Esophagus squamous epithelium (tissue), 5 donors: ENCODE results near the gene SLU7. TPM values are rescaled to one million over a fixed set of nuclear protein-coding genes. Genes with fewer than 3 reads are reported as not detected.

ENCODE experiments used
- DNase-seq: peaks from one replicate; lab custom pipeline; 2025; lab: John Stamatoyannopoulos, UW
- H3K27ac ChIP-seq, 4 donors: fragments of 200-600 bp; sonication (generic); one replicate each; pipeline ENCODE4 v1.5.1; 2016 to 2019; ENCODE audit warnings: mild to moderate bottlenecking in 1 of 4
- H3K27me3 ChIP-seq, 4 donors: fragments of 200-600 bp; sonication (generic); 1 replicate in 3 of 4; 2 replicates in 1 of 4; pipeline versions ENCODE4 v1.5.1 to v1.6.0; 2017 to 2021; ENCODE audit warnings: antibody characterized with exemption in 1 of 4
- H3K36me3 ChIP-seq, 3 donors: fragments of 200-600 bp; sonication (generic); one replicate each; pipeline ENCODE4 v1.5.1; 2016 to 2019
- H3K4me1 ChIP-seq, 3 donors: fragments of 200-600 bp; sonication (generic); one replicate each; pipeline ENCODE4 v1.5.1; 2017 to 2019
- H3K4me3 ChIP-seq, 4 donors: fragments of 200-600 bp; sonication (generic); 1 replicate in 3 of 4; 2 replicates in 1 of 4; pipeline ENCODE4 v1.5.1; 2016 to 2019; ENCODE audit warnings: mild to moderate bottlenecking in 2 of 4, moderate library complexity in 1 of 4
- H3K9me3 ChIP-seq, 3 donors: fragments of 200-600 bp; sonication (generic); one replicate each; pipeline ENCODE4 v1.5.1; 2016 to 2019
- POLR2A ChIP-seq, 4 donors: fragments of 450-650 bp; IDR thresholded peaks; one replicate each; pipeline ENCODE4 v1.6.1; 2017; ENCODE audit warnings: antibody characterized with exemption in 4 of 4, mild to moderate bottlenecking in 4 of 4, moderate library complexity in 3 of 4
- WGBS, 2 donors: methylation state at CpG; one replicate each; pipeline ENCODE4 v1.1.5; 2018; 5-methylcytosine and 5-hydroxymethylcytosine counted together
- intact Hi-C: fragments of 100-400 bp; cut with DNase I; formaldehyde crosslinking; loops from one replicate; pipeline ENCODE4 v1.15.0; 2022
- total RNA-seq, 4 donors: library from RNA; depleted of rRNA; stranded (reverse); fragments of >200 nt; gene quantifications; one replicate each; pipeline ENCODE4 v1.1.0, GENCODE V29; 2016
- TF ChIP-seq, protein P1 (sequence below), 6 experiments: fragments of 450-650 bp in 4 of 6; fragments of 200-600 bp in 2 of 6; sonication (generic) in 2 of 6; IDR thresholded peaks; one replicate each; pipeline ENCODE4 v1.5.1; 2016 to 2019; ENCODE audit warnings: antibody characterized with exemption in 6 of 6, mild to moderate bottlenecking in 4 of 6, moderate library complexity in 4 of 6
- donor health status: DM: yes; HTN: yes; CAD: no.

The SLU7 gene
- total RNA-seq, 4 donors from 2014 or later, result 31.9 to 70.2 (median 45.1) TPM

DNA sequence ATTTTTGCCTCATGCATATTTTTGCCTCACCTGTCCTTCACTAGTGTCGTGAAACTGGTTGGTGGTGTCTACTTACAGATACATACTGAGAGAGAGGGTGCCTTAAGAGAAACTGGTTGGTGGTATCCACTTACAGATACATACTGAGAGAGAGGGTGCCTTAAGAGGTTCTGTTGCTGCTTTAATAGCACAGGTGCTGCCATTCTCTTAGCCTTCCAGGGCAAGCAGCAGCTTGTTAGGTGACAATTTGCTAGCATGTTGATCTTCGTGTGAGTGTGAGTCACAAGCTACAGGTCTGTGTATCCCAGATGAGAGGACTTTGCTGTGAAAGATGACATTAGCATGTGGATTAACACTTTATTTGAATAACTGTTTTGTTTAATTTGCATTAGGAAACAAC is 4.2 kb upstream of the SLU7 start:
- Histone ChIP-seq H3K4me1 (peaks cover 5 to 57% (median 29%) of the 10 kb centered on the region in 3 donors), H3K27ac (peak overlapping the region; percentile 7 to 94 (median 85)), H3K27me3 (no peaks in the 10 kb centered on the region), H3K4me3 (peak overlapping the region in 3 of 4 donors; percentile 60 to 88 (median 79)), H3K36me3 (peaks cover 0 to 16% (median 0%) of the 10 kb centered on the region in 3 donors), H3K9me3 (no peaks in the 10 kb centered on the region)
- DNase-seq, result no peak
- TF ChIP-seq, protein P1, sequence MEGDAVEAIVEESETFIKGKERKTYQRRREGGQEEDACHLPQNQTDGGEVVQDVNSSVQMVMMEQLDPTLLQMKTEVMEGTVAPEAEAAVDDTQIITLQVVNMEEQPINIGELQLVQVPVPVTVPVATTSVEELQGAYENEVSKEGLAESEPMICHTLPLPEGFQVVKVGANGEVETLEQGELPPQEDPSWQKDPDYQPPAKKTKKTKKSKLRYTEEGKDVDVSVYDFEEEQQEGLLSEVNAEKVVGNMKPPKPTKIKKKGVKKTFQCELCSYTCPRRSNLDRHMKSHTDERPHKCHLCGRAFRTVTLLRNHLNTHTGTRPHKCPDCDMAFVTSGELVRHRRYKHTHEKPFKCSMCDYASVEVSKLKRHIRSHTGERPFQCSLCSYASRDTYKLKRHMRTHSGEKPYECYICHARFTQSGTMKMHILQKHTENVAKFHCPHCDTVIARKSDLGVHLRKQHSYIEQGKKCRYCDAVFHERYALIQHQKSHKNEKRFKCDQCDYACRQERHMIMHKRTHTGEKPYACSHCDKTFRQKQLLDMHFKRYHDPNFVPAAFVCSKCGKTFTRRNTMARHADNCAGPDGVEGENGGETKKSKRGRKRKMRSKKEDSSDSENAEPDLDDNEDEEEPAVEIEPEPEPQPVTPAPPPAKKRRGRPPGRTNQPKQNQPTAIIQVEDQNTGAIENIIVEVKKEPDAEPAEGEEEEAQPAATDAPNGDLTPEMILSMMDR (IDR thresholded peaks at IDR 0.05), result no peak
- no peak for TF ChIP-seq POLR2A (IDR thresholded peaks at IDR 0.05)
- intact Hi-C loops, result no loop called here
- 13 to 21% methylated on average over 2 of the region's 2 CpGs for WGBS, 2 donors

DNA sequence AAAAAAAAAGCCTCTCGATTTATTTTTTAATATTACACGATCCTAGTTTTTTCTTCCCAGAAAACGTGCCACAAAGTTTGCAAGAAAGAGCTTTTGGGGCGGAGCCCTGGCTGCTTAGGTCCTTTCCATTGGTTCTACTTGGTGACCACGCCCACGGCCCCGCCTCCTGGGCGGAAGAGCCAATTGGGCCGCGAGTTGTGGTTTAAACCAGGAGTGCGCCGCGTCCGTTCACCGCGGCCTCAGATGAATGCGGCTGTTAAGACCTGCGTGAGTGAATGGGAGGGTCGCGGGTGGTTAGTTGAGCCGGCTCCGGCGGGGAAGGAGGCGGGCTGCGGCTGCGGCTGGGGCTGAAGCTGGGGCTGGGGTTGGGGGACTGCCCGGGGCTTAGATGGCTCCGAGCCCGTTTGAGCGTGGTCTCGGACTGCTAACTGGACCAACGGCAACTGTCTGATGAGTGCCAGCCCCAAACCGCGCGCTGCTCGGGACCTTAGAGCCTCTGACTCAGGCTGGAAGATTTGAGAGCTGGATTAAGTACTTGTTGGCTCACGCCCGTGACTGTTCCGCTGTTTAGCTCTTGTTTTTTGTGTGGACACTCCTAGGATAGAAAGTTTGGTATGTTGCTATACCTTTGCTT is 2.9 kb upstream of the SLU7 start, which contains the start of gene PTTG1:
PTTG1 (plus strand) TSS at position 231 of the 634 bp plus-strand sequence. CDS start 458 bp downstream, outside the sequence.
- intact Hi-C loops, result no loop called here
- Histone ChIP-seq H3K27ac (peak within 1 kb of the TSS; percentile 81 to 94 (median 92)), H3K4me3 (peak within 1 kb of the TSS; percentile 40 to 88 (median 70)), H3K9me3 (no peaks in the 10 kb centered on the region), H3K4me1 (peaks cover 13 to 71% (median 40%) of the 10 kb centered on the region in 3 donors), H3K36me3 (peaks cover 0 to 4% (median 0%) of the 10 kb centered on the region in 3 donors), H3K27me3 (no peaks in the 10 kb centered on the region)
- peak; percentile 77 for DNase-seq
- 0 to 1% methylated on average over 20 to 27 of the region's 39 CpGs for WGBS, 2 donors
- TF ChIP-seq, protein P1 (IDR thresholded peaks at IDR 0.05), result no peak
- TF ChIP-seq POLR2A (IDR thresholded peaks at IDR 0.05), result peak in 2 of 4 donors; percentile 16 to 65

DNA sequence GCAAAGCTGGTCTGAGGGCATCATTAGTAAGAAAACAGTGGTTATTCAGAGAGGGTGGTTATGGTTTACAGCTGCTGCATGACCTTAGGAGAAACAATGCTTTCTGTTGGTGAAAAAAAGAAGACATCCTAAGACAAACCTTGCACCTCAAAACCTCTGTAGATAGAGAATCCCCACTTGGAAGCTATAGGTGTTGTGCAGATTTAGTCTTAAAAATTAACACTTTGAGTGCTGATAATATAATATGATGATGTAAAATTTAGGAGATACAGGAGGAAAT is 1.4 kb upstream of the SLU7 start:
- Histone ChIP-seq H3K27me3 (no peaks in the 10 kb centered on the region), H3K27ac (peak overlapping the region in 1 of 4 donors; percentile 96), H3K9me3 (no peaks in the 10 kb centered on the region), H3K36me3 (peaks cover 0 to 8% (median 0%) of the 10 kb centered on the region in 3 donors), H3K4me3 (no peak overlapping the region), H3K4me1 (peaks cover 13 to 84% (median 40%) of the 10 kb centered on the region in 3 donors)
- intact Hi-C loops, result no loop called here
- DNase-seq, result no peak
- no peak for TF ChIP-seq POLR2A (IDR thresholded peaks at IDR 0.05)
- TF ChIP-seq, protein P1 (IDR thresholded peaks at IDR 0.05), result no peak

DNA sequence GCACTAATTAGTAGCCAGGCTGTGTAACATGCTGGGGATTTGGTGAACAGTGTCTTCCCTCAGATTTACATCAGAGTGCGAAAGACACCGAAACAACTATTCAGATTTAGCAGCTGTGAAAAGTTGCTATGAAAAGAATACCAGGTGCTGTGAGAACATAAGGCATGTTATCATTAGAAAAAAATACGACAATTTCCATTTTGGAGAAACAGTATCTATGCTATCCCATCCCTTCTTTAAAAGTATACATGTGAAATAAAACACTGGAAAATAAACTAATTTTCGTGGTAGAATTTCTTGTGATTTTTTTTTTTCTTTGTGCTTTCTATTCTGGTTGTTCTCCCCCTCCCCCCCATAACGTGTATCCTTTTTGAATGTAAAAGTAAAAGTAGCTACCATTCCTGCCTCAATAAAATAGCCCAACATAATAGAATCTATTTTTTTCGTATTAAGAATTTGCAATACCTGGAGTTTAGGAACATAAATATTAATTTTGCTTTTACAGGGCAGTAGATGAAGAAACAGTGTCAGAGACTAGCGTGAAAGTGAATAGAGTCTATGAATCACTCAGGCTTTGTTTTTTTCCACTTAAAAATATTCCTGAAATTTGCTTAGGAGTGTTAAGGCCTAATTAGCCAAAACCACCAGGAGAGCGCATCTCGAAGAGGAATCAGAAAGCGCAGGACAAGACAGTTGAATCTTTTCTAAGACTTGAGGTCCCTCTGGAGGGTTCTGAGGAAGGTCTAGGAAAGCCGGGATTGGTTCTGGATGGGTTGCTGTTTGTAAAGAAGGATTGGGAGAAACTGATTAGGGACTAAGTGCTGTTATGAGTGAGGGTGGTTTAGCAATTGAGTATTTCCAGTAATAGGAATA is 813 bp upstream of the SLU7 start:
- intact Hi-C loops, result no loop called here
- no peak for DNase-seq
- Histone ChIP-seq H3K4me3 (peak overlapping the region; percentile 54 to 93 (median 83)), H3K27ac (peak overlapping the region; percentile 85 to 96 (median 92)), H3K27me3 (no peaks in the 10 kb centered on the region), H3K4me1 (peaks cover 13 to 83% (median 40%) of the 10 kb centered on the region in 3 donors), H3K36me3 (peaks cover 0 to 13% (median 0%) of the 10 kb centered on the region in 3 donors), H3K9me3 (no peaks in the 10 kb centered on the region)
- WGBS, 2 donors, result 34 to 38% methylated on average over 11 of the region's 11 CpGs
- TF ChIP-seq, protein P1 (IDR thresholded peaks at IDR 0.05), result no peak
- no peak for TF ChIP-seq POLR2A (IDR thresholded peaks at IDR 0.05)
